GM19324 (cell line): Measurements from ENCODE around the gene SDK1.
"Not testable (repeated sequence)": the region's sequence is repeated elsewhere in the genome, so short reads cannot be mapped to it uniquely, and the experiment has no call there.

Experiments used
- ATAC-seq: cut with Tn5 transposase; IDR thresholded peaks from one replicate; pipeline ENCODE4 v1.9.1; 2021; ENCODE audit warnings: mild to moderate bottlenecking, moderate library complexity; ENCODE audit not compliant: unreplicated experiment, low FRiP score

SDK1 gene

DNA sequence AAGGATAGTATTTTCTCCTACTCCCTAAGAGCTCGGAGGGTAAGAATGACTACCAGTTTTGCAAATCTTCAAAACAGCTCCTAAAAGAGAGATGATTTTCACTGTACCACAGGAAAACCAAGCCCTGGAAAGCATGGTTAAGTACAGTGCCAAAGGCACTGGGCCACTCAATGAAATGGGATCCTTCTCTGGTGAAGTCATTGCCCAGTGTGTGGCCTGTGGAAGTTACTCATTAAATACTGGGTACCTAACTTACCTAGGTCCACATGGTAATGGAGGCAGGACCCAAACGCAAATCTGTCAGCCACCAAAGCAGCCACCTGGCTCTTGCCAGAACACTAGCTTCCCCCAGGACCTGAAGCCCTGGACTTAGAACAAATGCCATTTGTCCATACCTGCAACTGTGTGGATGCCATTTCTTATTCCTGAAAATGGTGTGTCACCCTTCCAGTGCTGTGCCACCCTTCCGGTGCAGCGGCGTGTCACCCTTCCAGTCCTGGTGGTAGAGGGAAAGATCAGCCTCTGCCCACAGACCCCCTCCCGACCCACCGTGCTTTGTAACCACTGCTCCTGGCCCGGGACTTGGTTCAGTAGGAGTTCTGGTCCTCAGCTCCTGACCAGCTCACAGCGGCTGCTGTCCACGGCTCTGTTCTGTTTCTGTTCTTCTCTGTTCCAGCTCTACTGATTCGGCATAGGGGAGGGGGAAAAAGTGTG is 659.2 kb downstream of the SDK1 start:
- no peak for ATAC-seq

DNA sequence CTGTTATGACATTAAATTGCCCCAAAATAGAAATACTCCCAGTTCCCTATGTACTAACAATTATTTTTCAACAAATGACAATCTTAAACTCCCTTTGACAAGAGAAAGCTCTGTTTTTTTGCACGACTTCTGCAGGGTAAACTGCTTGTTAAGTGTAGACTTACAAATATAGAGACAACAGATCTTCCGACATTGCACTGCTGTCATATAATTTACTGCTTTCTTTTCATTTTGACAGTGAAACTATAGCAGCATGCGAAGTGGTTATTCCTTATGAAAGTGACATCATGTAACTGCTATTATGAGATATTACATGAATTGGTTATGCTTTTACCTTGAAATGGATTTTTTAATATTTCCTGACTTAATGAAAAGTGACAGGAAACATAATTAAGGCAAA is 659.9 kb downstream of the SDK1 start:
- no peak for ATAC-seq

DNA sequence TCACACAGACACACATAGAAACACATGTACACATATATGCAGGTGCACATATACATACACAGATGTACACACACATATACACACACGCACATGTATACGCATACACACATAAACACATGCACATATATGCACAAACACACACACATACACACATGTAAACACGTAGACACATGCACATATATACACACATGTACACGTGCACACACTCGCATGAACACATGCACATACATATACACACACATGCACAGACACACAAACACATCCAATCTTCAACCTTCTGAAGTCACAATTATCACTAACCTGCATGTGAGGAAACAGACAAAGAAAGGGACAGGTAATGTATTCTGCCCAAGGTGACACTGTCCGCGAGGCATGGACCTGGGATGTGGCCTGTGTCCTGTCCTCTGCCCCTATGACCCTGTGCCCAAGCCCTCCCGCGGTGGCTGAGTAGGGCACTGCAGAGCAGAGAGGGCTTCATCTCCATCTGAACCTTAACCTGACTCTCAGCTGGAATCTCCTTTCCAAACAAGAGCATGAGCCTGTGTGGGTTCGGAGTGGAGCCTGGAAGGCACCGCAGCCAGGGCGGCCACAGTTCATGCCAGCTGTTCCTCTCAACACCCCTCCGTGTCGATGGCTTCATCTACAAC is 660.9 kb downstream of the SDK1 start:
- ATAC-seq = no peak

DNA sequence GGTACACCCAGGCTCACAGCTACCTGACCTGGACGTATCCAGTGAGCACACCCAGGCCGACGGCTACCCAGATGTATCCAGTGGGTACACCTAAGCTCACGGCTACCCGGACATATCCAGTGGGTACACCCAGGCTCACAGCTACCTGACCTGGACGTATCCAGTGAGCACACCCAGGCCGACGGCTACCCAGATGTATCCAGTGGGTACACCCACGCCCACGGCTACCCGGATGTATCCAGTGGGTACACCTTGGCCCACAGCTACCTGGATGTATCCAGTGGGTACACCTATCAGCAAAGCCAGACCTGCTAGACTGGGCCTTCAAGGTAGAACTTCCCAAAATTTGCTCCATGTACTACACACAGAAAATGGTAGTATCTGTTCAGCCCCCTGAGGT is 662.7 kb downstream of the SDK1 start:
- ATAC-seq = not testable (repeated sequence)

DNA sequence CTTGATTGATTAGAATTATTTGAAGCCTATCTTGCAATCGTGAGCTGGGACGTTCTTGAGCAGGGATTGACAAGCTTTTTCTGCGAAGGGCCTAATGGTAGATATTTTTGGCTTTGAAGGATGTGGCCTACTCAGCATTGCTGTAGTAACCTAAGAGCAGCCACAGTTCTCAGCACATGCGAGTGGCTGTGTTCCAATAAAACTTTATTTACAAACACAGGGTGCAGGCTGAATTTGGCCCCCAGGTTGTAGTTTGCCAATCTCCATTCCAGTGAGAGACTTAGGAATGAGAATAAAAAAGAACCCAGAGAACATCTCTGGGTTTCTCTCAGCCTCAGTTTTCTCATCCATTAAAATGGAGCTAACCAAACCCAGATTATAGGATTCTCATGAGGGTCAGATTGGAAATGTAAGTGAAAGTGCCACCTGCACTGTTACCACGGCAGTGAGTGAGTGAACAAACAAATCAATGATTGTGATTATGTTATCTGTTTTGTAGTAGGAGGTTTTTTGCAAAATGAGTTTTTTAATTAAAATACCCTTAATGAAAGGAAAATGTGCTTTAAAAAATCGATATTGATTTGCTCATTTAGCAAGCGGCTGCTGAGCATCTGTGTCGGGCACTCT is 664.0 kb downstream of the SDK1 start:
- ATAC-seq = no peak

DNA sequence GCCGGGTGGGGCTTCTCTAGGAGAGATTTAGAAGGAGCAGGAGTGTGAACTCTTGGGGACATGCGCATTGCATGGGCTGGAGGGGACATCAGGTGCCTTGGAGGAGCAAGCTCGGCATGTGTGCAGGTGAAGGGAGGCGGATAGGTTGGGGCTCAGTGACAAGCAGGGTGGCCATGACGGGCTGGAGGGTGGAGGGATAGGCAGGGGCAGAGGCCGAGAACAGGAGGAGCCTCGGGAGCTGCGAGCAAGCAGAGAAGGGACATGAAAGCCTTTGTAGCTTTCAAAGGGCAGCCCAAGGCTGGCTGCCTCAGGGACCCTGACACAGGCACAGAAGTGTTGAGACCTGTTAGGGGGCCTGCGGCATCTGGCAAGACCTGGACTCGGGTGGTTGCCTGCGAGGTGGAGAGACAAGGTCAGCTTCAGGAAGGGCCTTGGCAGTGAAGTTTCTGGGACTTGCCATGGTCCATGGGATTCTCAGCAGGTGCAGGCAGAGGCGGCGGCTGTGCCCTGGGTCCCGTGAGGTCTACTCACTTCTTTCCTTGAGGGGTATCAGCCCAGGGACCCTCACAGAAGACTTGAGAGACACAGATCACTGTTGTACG is 664.8 kb downstream of the SDK1 start:
- no peak for ATAC-seq

DNA sequence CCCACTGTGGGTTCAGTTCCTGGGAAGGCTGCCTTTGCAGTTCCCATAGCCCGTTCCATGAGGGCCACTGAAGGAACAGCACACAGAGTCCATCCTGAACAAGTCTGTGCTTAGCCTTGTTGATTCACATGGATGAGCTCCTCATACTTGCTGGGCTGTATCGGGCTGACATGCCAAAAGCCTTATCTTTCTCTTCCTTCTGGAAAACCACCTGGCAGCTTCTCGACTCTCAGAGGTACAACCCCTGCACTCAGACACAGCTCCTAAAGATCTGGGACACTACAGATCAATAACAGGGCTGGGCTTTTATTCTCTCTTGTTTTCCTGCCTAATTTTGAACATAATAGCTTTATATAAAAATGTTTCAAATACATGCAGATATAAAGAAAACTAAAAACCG is 667.2 kb downstream of the SDK1 start:
- no peak for ATAC-seq

DNA sequence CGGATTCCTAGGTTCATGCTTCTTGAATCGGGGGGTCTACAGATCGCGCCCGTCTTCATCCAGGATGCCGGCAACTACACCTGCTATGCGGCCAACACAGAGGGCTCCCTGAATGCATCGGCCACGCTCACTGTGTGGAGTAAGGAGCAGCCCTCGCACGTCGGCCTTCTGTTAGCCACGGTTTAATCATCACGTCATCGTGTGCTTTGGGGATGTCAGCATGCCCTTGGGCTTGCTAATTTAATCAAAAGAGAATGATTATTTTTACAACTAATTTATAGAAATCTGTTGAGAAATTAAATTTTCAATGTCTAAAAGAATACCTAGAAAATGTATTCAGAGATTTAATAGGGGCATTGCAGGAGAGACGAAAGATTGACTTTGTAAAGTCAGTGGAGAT is 668.2 kb downstream of the SDK1 start:
- no peak for ATAC-seq

DNA sequence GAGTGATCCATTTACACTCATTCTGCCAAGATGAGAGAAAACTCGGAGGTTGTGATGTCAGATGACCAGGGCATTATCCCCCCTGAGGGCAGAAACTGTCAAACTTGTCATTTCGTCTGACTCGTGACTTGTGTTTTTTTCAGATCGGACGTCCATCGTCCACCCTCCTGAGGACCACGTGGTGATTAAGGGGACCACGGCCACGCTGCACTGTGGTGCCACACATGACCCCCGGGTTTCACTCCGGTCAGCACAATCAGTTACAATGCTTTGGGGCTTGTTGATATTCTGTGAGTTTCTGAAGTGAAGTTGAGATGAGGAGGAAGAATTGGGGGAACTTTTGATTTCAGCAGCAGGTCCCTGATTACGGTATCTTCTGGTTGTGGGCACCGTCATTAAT is 670.3 kb downstream of the SDK1 start:
- ATAC-seq = no peak

DNA sequence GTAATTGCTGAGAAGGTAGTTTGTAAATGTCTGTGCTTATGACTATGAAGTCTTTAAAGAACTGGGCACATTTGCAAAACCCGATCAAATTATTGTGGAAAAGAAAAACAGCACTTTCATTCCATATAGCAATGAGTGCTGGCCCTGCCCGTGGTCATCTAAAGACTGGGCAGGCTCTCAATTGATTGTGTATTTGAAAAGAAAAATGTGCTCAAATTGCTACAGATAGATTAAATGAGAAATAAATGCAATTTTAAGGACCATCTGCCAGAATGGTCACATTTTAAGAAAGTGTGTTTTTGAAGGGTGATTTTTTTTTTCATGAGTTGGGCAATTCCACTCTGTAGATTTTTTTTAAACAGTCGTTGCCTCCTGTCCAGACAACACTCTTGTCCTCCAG is 672.2 kb downstream of the SDK1 start:
- ATAC-seq = no peak

DNA sequence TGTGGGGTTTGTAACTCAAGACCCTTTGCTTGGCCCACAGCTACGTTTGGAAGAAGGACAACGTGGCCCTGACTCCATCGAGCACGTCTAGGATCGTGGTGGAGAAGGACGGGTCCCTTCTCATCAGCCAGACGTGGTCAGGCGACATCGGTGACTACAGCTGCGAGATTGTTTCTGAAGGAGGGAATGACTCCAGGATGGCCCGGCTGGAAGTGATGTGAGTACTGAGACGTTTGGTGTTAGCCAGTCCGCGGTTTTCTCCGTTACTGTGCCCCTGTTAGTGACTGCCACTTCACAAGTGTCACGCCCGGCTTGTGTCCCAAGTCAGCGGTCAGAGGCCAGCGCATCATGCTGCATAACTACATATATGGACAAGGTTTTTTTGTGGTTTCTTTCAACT is 673.3 kb downstream of the SDK1 start:
- no peak for ATAC-seq

DNA sequence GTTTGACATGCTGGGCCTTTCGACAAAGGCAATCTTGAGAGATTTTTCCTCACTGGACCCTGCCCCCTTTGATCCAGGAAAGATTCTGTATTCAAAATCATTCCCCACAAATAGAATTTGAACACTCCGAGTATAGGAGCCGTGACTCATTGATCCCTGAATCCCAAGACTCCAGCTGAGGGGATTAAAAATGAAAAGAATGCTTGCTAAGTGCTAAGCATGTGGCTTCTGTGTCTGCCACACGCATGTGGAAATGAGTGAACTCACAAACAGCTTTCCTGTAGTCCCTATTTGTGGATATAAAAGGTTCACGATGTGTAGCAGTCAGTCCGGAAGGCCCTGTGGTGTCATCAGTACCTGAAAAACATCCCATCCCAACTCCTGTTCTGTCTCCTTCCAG is 674.3 kb downstream of the SDK1 start:
- no peak for ATAC-seq

DNA sequence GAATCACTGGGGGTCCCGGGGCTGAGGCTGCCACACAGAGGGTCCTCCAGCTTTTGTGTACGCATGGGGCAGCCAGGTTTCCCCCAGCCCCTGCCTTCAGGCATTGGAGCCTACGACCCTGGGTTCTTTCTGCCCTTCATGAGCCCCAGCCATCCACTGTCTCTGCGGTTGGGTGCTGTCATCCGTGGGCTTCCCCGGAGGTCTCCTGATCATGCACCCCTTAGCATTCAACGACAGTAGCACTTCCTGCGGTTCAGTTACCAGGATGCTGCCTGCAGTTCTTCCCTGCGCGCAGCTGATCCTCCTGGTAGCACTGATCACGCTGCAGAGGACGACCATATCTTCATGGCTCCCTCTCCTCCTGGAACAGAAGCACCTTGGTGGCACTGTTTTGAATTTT is 676.3 kb downstream of the SDK1 start:
- no peak for ATAC-seq

DNA sequence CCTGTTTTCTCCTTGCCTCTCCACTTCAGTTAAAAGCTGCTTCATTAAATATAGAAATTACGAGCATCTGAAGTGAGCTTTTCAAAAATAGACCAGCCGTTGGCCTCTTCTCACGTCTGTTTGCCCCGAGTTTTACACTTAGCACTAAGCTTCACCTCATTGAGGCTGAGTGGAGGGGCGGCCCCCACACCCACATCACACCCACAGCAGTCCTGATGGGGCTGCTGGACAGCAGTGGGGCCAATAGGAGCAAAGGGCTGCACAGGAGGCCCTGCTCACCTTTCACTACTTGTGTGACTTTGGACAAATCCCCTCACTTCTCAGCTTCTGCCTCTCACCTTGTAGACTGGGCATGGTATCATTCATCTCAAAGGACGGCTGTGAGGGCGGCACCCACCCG is 677.8 kb downstream of the SDK1 start:
- no peak for ATAC-seq

DNA sequence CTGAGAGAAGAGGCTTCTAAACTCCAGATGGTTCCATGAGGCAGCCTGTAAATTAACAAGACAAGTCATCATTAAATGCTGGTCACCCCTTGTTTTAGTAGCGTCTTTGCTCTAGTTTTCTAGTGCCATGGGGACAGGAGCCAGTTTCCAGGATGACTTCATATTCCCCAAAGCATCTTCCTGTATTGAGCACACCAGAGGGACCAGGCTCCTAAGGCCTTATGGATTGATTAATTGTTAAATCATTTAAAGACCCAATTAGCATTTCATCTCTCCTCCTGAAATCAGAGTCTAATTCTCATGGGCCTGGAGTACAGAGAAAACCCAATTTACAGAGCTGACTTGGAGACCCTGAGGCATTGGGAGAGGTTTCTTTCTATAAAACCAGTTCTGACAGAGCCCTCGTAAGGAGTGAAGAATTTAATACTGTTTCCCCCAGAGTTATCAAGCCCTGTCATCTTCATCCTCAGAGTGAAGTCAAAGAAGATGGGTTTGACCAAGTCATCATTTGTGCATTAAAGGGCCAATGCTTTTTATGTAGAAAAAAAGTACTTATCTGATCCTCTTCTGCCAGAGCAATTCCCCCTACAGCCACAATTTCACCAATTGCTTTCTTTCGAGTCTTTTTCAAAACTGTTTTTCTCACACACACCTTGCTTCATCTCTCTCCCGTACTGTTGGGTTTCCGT is 678.7 kb downstream of the SDK1 start:
- ATAC-seq = no peak

DNA sequence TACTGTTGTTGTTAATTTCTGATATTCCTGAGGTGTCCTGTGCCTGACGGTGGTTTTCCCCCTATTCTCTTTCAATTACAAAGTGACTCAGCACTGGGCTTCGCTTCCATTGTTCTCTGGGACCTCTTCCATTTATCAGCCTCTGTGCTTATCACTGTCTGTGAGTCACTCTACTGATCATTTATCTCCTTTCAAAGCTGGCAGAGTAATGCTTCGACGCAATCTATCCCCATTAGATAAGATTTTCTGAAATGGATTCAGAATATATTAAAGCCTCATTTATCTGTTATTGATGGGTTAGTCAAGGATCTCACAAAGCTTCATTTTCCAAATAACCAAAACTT is 679.2 kb downstream of the SDK1 start:
- ATAC-seq = no peak

DNA sequence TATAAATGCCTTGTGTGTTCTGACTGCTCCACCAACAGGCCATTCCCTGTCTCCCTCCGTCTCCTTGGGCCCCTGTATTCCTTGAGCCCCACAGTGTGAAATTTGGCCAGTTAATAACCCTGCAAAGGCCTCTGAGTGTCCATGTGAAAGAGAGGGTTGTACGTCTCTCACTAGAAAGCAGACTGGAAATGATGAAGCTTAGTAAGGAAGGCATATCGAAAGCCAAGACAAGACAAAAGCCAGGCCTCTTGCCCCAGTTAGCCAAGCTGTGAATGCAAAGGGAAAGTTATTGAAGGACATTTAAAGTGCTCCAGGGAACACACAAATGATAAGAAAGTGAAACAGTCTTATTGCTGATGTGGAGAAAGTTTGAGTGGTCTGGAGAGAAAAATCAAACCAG is 680.2 kb downstream of the SDK1 start:
- ATAC-seq = no peak

DNA sequence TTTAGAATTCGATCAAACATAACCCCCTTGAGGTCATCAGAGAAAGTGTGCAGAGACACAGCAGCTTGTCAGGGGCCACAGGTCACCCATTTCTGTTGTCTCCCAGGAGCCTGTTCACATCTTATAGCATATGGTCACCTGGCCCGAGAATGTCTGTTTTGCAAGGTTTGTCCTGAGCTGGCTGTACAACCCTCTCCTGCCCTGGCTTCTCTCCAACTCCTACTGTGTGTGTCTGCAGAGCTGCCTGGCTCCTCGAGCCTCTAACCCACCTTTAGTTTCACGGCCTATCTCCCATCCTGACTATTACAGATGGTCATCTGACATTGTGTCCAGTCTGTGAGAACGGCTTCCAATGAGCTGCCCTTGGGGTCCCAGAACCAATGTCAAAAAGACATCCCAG is 683.4 kb downstream of the SDK1 start:
- ATAC-seq = no peak

DNA sequence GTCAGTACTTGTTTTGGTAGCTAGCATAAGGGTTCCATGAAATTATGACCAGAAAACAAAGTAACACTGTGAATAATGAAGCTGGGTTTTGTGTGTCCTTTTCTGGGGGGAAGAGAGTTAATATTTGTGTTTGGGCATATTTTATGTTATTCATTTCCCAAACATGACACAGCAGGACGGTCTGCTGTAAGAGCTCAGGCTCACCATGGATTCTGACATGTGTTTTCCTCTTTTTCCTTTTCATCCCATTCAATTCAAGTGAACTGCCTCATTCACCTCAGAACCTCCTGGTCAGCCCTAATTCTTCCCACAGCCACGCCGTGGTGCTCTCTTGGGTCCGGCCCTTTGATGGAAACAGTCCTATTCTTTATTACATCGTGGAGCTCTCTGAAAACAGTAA is 685.9 kb downstream of the SDK1 start:
- no peak for ATAC-seq

DNA sequence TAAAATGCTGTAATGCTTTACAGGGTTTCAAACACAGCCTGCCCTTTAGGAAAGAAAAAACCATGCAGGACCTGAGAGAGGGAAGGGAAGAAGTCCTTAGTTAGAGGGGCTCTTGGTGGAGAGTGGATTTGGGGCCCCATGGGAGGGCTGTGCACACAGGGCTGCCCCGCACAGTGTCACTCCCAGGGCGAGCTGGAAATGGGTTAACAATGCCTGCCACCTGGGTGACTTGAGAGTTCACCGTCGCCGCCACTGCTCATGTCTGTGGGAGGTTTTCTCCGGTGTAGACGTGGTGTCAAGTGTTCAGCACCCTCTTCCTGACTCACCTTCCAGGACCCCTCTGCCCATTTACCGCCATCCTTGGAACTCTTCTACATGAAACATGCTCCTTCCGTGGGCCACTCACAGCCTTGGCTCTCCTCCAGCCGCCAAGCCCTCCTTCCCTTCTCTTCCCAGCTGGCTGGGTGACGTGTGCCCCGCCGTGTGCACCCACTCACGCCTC is 686.4 kb downstream of the SDK1 start:
- ATAC-seq = no peak

DNA sequence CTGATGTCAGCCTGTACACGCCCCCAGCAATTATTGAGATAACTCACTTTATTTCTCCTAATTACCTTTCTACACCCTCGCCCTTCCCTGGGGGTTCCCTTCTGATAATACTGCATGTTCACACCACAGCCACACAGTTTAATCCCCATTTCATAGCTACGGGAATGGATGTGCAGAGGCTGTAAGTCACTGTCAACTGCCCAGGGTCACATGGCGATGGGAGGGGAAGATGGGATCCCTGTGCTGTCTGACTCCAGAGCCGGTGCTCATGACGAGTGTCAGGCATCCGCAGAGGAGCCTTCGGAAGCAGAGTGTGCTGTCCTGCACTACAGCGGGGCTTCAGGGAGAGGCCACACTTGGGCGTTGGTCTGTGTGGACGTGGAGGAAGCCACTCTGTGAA is 688.7 kb downstream of the SDK1 start:
- no peak for ATAC-seq
